GM21723 (cell line): Measurements from ENCODE around the gene STRADB.
"Not testable (repeated sequence)": the region's sequence is repeated elsewhere in the genome, so short reads cannot be mapped to it uniquely, and the experiment has no call there.

ENCODE experiments used
- ATAC-seq: cut with Tn5 transposase; IDR thresholded peaks from one replicate; pipeline ENCODE4 v1.9.1; 2021; ENCODE audit warnings: mild to moderate bottlenecking, moderate library complexity; ENCODE audit not compliant: unreplicated experiment

The STRADB gene

GRCh38 chr2:201466050-201466675 is 14.6 kb downstream of the STRADB start:
- no peak for ATAC-seq

GRCh38 chr2:201467666-201468065 is 16.1 kb downstream of the STRADB start:
- ATAC-seq = no peak

- no peak for ATAC-seq
These were observed 19.5 kb downstream of the STRADB start for GRCh38 chr2:201470821-201471731.

- ATAC-seq = no peak
These were observed 20.3 kb downstream of the STRADB start for GRCh38 chr2:201471732-201472393.

GRCh38 chr2:201472411-201472810 is 20.9 kb downstream of the STRADB start:
- ATAC-seq = no peak

DNA sequence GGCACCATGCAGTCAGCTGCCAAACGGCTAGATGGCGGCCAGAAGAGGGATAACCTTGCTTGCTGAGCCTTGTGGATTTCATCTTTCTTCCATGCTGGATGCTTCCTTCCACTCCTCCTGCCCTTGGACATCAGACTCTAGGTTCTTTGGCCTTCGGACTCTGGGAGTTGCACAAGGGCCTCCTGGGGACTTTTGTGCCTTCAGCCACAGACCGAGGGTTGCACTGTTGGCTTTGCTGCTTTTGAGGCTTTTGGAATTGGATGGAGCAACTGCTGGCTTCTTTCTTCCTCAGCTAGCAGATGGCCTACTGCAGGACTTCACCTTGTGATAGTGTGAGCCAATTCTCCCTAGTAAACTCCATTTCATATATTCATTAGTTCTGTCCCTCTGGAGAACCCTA is 31.0 kb downstream of the STRADB start:
- ATAC-seq = no peak

DNA sequence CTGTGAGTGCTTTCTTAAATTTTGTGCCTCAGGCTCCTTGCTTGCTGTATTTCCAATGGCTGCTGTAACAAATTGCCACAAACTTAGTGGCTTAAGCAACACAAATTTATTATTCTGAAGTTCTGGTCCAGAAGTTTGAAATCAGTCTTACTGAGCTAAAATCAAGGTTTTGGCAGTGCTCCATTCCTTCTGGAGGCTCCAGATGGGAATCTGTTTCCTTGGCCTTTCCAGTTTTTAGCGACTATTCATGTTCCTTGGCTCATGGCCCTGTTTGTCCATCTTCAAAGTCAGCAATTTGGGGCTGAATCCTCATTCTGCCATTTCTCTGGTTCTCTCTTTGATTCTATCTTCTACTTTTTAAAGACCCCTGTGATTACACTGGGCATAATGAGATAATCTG is 31.8 kb downstream of the STRADB start:
- no peak for ATAC-seq

DNA sequence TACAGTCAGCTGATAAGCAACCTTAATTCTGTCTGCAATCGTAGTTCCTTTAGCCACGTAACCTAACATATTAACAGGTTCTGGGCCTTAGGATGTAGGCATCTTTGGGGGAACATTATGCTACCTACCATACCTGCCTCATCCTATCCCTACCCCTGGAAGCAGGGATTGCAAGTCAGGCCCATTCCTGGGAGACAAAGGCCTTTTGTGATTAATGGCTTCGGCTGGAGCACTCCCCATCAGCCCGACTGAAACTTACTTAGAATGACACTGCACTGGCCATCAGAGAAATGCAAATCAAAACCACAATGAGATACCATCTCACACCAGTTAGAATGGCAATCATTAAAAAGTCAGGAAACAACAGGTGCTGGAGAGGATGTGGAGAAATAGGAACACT is 32.2 kb downstream of the STRADB start:
- ATAC-seq = not testable (repeated sequence)

GRCh38 chr2:201484805-201485204 is 33.3 kb downstream of the STRADB start:
- no peak for ATAC-seq

- no peak for ATAC-seq
These were observed 38.8 kb downstream of the STRADB start for GRCh38 chr2:201490291-201490690.

DNA sequence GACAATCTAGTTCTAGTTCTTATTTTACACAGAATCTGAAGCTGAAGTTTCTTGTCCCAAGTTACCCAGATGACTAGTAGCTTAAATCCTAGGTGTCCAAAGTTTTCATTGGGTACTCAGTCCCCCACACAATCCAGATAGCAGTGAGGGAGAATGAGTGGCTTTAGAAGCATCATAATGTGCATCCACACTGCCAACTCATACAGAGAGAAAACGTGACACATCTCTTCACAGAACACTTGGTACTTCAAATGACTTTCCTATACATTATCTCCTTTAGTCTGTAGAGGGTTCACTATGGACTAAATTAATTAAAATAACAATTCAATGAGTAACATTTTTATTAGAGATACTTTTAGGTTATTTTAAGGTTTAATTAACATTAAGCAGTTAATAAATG is 45.2 kb downstream of the STRADB start:
- ATAC-seq = no peak

DNA sequence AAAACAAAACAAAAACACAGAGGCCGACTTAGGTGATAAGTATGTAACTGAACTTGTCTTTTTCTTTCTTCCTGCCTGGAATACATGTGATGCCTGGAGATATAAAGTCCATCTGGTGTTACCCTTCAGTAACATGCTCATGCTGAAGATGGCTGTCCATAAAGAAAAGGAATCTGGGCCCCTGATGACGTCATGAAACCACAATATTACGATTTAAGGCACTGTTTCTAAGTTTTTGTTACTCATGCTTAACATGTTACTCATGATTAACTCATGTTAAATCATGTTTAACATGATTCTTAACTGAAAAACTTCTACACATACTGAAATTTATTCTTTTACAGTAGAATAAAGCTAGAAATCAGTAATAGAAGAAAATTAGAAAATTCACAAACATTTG is 49.0 kb downstream of the STRADB start:
- ATAC-seq = no peak

DNA sequence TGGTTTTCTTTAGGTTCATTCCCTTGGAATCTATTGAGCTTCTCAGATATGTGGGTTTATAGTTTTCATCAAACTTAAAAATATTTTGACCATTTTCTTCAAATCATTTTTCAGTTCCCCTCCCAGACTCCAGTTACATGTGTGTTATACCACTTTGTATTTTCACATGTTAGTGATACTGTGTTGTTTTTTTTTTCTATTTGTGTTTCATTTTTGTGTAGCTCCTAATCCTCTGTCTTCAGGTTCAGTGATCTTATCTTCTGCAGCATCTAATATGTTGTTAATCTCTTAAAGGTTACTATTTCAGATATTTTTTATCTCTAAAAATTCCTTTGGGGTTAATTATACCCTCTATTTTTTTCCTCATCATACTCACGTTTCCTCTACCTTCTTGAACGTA is 51.2 kb downstream of the STRADB start:
- no peak for ATAC-seq

- no peak for ATAC-seq
These were observed 56.2 kb downstream of the STRADB start for GRCh38 chr2:201507725-201508124.

GRCh38 chr2:201513271-201513670 is 61.7 kb downstream of the STRADB start:
- no peak for ATAC-seq

DNA sequence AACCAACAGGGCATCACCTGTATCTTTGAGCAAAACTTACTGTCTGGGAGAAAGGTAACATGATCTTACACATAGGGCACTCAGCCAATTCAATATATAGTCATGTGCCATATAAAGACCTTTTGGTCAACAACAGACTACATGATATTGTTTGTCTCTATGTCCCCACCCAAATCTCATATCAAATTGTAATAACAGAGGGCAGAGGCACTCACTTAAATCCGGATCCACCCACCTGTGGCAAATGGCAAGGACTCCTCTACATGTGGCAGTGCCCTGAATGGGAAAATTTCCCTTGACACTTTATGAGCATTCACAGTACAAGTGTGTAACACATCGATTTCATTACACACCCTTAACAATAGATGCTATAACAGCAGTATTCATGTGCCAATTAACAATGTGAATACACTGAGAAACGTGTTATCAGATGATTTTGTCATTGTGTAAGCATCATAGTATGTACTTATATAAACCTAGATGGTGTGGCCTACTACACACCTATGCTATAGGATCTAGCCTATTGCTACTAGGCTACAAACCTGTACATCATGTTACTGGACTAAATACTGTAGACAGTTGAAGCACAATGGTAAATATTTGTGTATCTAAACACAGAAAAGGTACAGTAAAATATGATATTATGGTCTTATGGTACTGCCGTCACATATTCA is 64.2 kb downstream of the STRADB start:
- ATAC-seq = no peak

DNA sequence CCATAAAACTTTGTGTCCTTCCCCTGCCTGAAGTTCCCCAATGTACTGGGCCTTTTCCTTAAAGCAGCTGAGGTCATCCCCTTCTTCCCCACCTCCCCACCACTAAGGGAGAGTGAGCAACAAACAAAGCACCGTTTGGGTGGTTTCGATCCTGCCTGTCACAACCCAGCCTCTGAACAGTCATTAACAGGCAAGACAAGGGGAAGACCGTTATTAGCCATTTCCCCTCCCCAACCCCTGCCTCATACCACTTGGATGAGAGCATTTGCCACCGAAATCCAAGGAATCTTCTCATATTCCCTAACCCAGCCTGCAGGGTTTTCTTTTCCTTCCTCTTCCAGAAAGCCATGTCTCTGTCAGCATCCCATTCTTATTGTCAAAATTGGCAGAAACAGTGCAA is 65.6 kb downstream of the STRADB start:
- no peak for ATAC-seq

DNA sequence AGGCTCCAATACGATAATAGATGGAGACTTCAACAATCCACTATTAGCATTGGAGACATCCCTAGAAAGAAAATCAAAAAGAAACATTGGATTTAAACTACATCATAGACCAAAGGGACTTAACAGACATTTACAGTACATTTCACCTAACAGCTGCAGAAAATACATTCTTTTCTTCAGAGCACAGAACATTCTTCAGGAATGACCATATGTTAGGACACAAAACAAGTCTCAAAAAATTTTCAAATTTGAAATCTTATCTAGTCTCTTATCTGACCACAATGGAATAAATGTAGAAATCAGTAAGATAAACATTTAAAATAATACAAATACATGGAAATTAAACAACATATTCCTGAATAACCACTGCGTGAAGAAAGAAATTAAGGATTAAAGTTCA is 68.7 kb downstream of the STRADB start:
- ATAC-seq = no peak

- ATAC-seq = no peak
These were observed 71.4 kb downstream of the STRADB start for GRCh38 chr2:201522965-201523364.

- ATAC-seq = no peak
These were observed 72.0 kb downstream of the STRADB start for GRCh38 chr2:201523506-201523905.
